Ectodermal cell (in vitro differentiated cells): ENCODE measurements around the gene TRIOBP.

Experiments
- H3K27ac ChIP-seq: 2 replicates; pipeline ENCODE4 v1.7.0; 2013; ENCODE audit warnings: mild to moderate bottlenecking, low read depth, low read length; ENCODE audit not compliant: insufficient read depth, poor library complexity, severe bottlenecking
- H3K27me3 ChIP-seq: 2 replicates; pipeline ENCODE4 v1.7.0; 2013; ENCODE audit warnings: mild to moderate bottlenecking, low read length; ENCODE audit not compliant: insufficient read depth, control insufficient read depth, poor library complexity, severe bottlenecking
- H3K36me3 ChIP-seq: one replicate; pipeline ENCODE4 v1.7.0; 2013; ENCODE audit warnings: low read length; ENCODE audit not compliant: control insufficient read depth, insufficient read depth
- H3K4me1 ChIP-seq: one replicate; pipeline ENCODE4 v1.7.0; 2013; ENCODE audit warnings: low read length; ENCODE audit not compliant: control insufficient read depth, insufficient read depth
- H3K4me3 ChIP-seq: 2 replicates; pipeline ENCODE4 v1.7.0; 2013; ENCODE audit warnings: low read depth, low read length, control low read depth; ENCODE audit not compliant: insufficient read depth
- H3K9me3 ChIP-seq: 2 replicates; pipeline ENCODE4 v1.7.0; 2013; ENCODE audit warnings: mild to moderate bottlenecking, low read length, moderate library complexity; ENCODE audit not compliant: control insufficient read depth
- WGBS, 2 experiments: methylation state at CpG; one replicate each; pipeline ENCODE4 v1.1.7; 2013; ENCODE audit warnings: missing lambda C conversion rate in 2 of 2; 5-methylcytosine and 5-hydroxymethylcytosine counted together

TRIOBP gene

DNA sequence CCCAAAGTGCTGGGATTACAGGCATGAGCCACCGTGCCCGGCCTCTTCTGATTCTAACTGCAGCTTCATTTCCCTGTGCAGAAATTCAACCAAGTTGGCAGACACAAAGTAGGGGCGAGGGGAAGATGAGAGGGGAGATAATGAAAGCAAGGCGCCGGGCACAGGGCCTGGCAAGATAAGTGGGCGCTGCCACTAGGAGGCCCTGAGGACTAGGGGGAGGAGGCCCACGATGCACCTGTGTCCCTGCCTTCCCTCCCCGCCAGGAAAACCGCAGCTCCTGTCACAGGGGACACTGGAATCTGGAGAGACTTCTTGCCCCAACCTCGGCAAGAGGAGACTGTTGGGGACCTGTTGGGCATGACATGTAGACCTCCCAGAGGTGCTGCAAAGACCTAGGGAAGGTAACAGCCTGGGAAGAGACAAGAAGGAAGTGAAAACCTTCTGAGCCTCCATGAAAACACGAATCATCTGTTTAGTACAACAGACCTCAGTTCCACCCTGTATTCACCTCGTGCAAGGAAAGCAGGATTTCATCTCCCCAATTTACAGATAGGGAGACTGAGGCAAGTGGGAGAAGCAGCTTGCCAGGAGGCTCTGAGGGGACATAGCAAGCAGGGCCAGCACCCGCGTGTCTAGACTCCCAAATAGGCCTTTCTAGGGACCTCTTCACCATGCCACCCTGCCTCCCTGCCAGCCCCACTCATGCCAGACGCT is 24.5 kb upstream of the TRIOBP start:
- Histone ChIP-seq H3K27me3 (peaks cover 17% of the 10 kb centered on the region), H3K36me3 (no peaks in the 10 kb centered on the region), H3K4me1 (peaks cover 5% of the 10 kb centered on the region), H3K4me3 (no peak overlapping the region), H3K9me3 (no peaks in the 10 kb centered on the region), H3K27ac (no peak overlapping the region)
- WGBS, 2 experiments = 90 to 91% methylated on average over 15 of the region's 15 CpGs

DNA sequence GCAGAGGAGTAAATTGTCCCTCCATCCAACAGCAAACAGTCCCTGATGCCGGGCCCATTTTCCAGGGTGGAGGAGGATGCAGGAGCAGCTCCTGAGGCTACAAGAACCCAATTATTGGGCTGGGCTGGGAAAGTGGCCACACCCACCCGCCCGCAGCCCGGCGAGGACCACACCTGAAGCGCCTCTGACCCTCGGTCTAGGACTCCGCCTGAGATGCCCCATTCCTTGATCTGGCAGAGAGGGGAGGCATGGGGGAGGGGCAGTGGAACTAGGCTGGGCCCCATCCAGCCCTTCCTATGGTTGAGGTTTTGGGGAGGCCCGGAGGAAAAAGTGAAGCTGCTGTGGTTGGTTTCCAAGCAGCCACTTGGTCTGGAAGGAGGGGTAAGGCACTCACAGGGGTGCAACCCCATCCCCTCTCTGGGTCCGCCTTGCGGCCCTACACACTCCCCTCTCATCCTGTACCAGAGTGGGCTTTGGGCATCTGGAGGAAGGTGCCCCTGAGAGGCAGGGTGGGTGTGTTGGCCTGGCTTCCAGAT is 23.9 kb upstream of the TRIOBP start:
- Histone ChIP-seq H3K27me3 (peaks cover 17% of the 10 kb centered on the region), H3K36me3 (no peaks in the 10 kb centered on the region), H3K27ac (no peak overlapping the region), H3K9me3 (no peaks in the 10 kb centered on the region), H3K4me3 (no peak overlapping the region), H3K4me1 (peaks cover 5% of the 10 kb centered on the region)
- WGBS, 2 experiments = 89 to 90% methylated on average over 11 of the region's 11 CpGs

DNA sequence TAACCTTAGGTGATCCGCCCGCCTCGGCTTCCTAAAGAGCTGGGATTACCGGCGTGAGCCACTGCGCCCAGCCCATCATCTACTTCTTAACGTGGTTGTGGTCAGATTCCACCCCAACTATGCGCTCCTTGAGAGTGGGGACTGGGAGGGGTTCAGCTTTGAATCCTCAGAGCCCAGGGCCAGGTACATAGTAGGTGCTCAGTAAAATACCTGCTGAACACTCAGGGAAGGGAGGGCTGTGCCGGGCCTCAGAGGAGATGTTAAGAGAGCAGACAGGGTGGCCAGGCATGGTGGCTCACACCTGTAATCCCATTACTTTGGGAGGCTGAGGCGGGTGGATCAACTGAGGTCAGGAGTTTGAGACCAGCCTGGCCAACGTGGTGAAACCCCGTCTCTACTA is 22.6 kb upstream of the TRIOBP start:
- Histone ChIP-seq H3K9me3 (no peaks in the 10 kb centered on the region), H3K27ac (no peak overlapping the region), H3K4me3 (no peak overlapping the region), H3K36me3 (no peaks in the 10 kb centered on the region), H3K27me3 (peaks cover 17% of the 10 kb centered on the region), H3K4me1 (peaks cover 5% of the 10 kb centered on the region)
- WGBS, 2 experiments = 94% methylated on average over 12 of the region's 12 CpGs

GRCh38 chr22:37674951-37675929 is 21.6 kb upstream of the TRIOBP start, which contains the start of gene LGALS1:
TSS of gene LGALS1 (plus strand) at chr22:37675636. CDS start at chr22:37675703, 67 bp downstream.
- H3K4me3 ChIP-seq = peak within 1 kb of the TSS; percentile 3
- 50 to 54% methylated on average over 33 to 34 of the region's 34 CpGs for WGBS, 2 experiments
- H3K9me3 ChIP-seq = no peaks in the 10 kb centered on the region
- peaks cover 5% of the 10 kb centered on the region for H3K4me1 ChIP-seq
- H3K27me3 ChIP-seq = peaks cover 17% of the 10 kb centered on the region
- H3K27ac ChIP-seq = no peak within 1 kb of the TSS
- no peaks in the 10 kb centered on the region for H3K36me3 ChIP-seq

DNA sequence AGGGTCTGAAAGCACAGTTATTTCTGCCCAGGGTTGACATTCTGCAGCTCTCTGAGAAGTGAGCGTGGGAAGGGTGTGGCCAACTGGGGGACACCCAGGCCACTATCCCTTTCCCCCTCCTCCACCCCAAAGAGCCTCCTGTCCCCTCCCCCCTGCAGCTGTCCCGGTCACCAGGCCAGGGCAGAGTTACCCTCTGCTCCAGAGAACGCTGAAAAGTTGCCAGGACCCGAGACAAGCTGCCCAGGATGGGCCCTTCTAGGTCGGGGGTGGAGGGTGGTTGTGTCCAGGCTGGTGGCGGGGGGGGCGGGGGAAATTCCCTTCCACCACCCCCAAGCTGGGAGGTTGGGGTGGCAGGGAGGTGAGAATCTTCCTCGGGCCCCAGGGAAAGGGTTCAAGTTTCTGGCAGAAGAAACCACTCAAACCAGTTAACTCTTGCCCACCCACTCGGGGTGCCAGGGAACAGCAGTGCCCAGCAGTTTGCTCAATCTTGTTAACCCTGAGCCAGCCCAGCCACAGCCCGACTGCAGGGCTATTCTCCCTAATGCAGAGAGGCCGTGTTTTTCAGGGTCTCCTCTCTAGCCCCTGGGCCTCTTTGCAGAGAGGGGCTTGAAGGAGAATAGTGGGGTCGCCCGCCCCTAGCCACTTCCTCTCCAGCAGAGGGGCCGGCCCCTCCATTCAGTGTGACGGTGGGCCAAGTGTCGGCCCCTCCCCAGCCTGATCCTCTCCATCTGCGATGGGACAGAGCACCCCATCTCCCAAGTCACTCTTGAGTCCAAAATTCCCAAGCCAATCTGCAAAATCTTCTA is 20.7 kb upstream of the TRIOBP start:
- Histone ChIP-seq H3K9me3 (no peaks in the 10 kb centered on the region), H3K4me1 (peaks cover 5% of the 10 kb centered on the region), H3K36me3 (no peaks in the 10 kb centered on the region), H3K27me3 (peaks cover 17% of the 10 kb centered on the region), H3K27ac (no peak overlapping the region), H3K4me3 (no peak overlapping the region)
- 39 to 49% methylated on average over 15 to 17 of the region's 17 CpGs for WGBS, 2 experiments

- Histone ChIP-seq H3K4me3 (peak overlapping the region; percentile 46), H3K27ac (no peak overlapping the region), H3K36me3 (no peaks in the 10 kb centered on the region), H3K9me3 (no peaks in the 10 kb centered on the region), H3K4me1 (peaks cover 5% of the 10 kb centered on the region), H3K27me3 (peaks cover 17% of the 10 kb centered on the region)
- 3% methylated on average over 41 to 42 of the region's 42 CpGs for WGBS, 2 experiments
Observed at GRCh38 chr22:37676736-37677492, 19.9 kb upstream of the TRIOBP start.

DNA sequence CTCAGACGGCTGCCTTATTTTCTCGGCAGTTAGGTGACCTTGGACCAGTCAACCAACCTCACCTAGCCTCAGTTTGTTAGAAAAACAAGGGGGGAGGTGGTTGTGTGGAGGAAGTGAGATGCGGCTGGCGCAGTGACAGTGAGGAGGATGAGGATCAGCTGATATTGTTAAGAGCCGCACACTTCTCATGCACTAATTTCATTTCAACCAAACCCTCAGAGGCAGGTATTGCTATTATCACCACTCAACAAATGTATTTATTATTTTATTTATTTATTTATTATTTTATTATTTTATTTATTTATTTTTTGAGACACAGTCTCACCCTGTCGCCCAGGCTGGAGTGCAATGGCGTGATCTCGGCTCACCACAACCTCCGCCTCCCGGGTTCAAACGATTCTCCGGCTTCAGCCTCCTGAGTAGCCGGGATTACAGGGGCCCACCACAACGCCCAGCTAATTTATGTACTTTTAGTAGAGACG is 19.3 kb upstream of the TRIOBP start:
- peaks cover 5% of the 10 kb centered on the region for H3K4me1 ChIP-seq
- no peaks in the 10 kb centered on the region for H3K36me3 ChIP-seq
- 78 to 83% methylated on average over 11 to 15 of the region's 15 CpGs for WGBS, 2 experiments
- no peak overlapping the region for H3K27ac ChIP-seq
- no peaks in the 10 kb centered on the region for H3K9me3 ChIP-seq
- H3K27me3 ChIP-seq = peaks cover 17% of the 10 kb centered on the region
- peak overlapping the region; percentile 46 for H3K4me3 ChIP-seq

DNA sequence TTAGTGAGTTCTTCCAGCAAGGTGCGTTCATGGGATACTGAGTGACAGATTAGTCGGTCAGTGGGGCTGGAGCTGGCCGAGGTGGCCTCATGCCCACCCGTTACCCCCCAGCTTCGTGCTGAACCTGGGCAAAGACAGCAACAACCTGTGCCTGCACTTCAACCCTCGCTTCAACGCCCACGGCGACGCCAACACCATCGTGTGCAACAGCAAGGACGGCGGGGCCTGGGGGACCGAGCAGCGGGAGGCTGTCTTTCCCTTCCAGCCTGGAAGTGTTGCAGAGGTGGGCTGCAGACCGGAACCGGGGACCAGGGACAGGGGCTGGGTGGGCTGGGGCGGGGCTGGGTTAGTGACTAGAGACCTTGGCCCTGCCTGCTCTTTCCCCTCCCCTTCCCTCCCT is 18.5 kb upstream of the TRIOBP start:
- no peak overlapping the region for H3K27ac ChIP-seq
- H3K36me3 ChIP-seq = no peaks in the 10 kb centered on the region
- H3K27me3 ChIP-seq = peaks cover 17% of the 10 kb centered on the region
- WGBS, 2 experiments = 83 to 86% methylated on average over 18 of the region's 18 CpGs
- H3K4me3 ChIP-seq = no peak overlapping the region
- peaks cover 5% of the 10 kb centered on the region for H3K4me1 ChIP-seq
- no peaks in the 10 kb centered on the region for H3K9me3 ChIP-seq

DNA sequence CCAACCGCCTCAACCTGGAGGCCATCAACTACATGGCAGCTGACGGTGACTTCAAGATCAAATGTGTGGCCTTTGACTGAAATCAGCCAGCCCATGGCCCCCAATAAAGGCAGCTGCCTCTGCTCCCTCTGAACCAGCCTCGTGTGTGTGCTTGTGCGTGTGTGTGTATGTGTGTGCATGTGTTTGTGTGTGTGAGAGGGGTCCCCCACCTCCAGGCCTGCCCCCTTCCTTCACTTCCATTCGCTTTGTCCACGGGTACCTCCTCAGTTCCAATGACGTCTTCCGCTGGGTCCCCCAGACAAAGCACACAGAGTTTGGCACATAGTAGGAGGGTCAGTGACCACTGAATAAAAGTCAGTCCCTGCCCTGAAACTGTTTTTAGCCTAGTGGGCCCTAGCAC is 17.2 kb upstream of the TRIOBP start:
- H3K4me3 ChIP-seq = no peak overlapping the region
- peaks cover 17% of the 10 kb centered on the region for H3K27me3 ChIP-seq
- H3K4me1 ChIP-seq = peaks cover 5% of the 10 kb centered on the region
- H3K9me3 ChIP-seq = no peaks in the 10 kb centered on the region
- 90 to 94% methylated on average over 7 to 8 of the region's 8 CpGs for WGBS, 2 experiments
- H3K27ac ChIP-seq = no peak overlapping the region
- no peaks in the 10 kb centered on the region for H3K36me3 ChIP-seq
